Stimulated activated CD4-positive, alpha-beta T cell treated with anti-CD3 and anti-CD28 coated beads, Interleukin-2, amount 100 ng/mL, for 48 hours (primary cell): Measurements from ENCODE around the gene C5AR2.
"Not testable (repeated sequence)": the region's sequence is repeated elsewhere in the genome, so short reads cannot be mapped to it uniquely, and the experiment has no call there.

Experiments
- DNase-seq, 2 donors: peaks; one replicate each; pipeline ENCODE4 v3.0.0-alpha.2; 2020

Gene C5AR2

DNA sequence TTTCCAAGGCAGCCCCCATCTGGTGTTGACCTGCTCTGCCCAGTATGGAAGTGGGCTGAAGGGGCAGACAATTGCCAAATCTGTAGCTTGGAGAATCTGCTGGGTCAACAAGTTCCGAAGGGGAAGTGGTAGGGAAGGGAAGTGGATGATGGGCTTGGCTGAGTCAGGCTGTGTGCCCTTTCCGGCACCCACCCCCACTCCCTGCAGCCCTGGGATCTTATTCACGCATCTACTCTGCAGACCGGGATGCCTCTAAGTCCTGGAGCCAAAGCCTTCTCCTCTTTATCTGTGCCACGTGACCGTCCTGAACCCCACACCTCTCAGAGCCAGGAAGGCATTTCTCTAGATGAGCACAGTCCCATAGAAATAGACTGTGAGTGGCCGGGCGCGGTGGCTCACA is 7.5 kb upstream of the C5AR2 start:
- DNase-seq, result no peak

DNA sequence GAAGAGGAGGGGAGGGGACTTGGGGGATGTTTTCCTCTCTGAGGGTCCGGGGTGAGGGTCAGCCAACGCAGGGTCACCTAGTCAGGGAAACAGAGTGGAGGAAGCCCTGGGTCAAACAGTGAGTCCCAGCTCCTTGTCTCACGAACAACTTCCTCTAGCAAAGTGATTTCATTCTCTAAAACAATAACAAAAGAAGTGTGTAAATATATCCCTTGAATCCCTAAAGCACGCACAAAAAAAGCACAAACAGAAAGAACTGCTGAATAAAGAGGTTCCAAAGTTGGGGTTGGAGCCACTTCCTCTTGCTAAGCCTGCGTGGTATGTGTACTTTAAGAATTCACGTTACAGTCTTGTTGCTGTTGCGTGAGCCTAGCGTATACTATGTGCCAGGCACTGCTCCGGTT is 1.5 kb upstream of the C5AR2 start:
- no peak for DNase-seq

DNA sequence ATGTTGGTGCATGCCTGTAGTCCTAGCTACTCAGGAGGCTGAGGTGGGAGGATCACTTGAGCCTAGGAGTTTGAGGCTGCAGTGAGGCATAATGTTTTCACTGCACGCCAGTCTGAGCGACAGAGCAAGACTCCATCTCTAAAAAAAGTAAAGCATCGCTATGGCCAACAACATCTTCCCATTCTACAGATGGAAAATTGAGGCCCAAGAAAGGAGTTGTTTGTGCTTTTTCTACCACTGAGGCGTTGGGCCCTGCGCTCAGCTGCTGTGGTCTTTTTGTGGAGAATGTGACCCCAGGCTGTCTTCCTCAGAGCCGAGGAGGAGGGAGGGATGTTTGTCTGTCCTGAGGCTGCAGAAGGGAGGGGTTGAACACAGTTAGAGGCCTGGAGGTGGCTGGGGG is 485 bp upstream of the C5AR2 start:
- no peak for DNase-seq

DNA sequence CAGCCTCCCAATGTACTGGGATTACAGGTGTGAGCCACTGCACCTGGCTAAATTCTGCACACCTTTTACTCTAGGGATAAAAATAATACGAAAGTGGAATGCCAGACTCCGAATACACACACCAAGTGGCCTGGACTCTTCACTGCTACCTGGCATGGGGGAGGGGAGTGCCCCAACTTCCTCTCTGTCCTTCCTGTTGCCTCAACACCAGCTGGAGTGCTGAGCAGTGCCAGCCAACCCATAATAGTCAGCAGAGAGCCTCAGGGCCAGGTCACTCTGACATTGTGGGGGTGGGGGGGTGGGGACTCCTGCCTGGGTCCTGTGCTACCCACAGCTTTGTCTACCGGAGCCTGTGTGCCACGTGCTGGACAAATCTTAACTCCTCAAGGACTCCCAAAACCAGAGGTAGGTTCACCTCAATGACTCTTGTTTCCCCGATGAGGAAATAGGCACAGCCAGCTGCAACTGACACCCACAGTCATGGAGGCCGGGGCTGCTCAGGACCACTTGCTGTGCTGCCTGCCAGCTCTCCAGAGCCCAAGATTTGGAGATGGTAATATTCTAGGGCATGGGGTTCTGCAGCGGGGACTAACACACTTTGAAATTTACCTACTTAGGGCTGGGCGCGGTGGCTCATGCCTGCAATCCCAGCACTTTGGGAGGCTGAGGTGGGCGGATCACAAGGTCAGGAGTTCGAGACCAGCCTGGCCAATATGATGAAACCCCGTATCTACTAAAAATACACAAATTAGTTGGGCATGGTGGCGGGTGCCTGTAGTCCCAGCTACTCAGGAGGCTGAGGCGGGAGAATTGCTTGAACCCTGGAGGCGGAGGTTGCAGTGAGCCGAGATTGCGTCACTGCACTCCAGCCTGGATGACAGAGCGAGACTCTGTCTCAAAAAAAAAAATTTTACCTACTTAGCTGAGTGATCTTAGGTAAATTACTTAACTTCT is 5.1 kb downstream of the C5AR2 start:
- not testable (repeated sequence) for DNase-seq

DNA sequence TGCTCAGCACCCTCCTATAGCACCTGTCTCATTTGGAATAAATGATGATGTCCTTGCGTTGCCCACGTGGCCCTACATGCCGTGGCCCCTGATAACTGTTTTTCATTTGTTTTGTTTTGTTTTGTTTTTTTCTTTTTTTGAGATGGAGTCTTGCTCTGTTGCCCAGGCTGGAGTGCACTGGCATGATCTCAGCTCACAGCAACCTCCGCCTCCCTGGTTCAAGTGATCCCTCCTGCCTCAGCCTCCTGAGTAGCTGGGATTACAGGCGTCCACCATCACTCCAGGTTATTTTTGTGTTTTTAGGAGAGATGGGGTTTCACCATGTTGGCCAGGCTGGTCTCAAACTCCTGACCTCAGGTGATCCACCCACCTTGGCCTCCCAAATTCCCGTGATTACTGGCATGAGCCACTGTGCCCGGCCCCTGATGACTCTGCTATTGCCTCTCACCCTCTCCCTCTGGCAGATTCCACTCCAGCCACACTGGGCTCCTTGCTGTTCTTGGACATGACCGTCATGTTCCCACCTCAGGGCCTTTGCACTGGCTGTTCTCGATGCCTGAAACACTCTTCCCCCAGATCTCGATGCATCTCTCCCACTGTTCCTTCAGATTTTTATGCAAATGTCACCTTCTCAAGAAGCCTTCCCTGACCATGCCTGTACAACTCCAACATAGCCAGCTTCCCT is 7.4 kb downstream of the C5AR2 start:
- no peak for DNase-seq

DNA sequence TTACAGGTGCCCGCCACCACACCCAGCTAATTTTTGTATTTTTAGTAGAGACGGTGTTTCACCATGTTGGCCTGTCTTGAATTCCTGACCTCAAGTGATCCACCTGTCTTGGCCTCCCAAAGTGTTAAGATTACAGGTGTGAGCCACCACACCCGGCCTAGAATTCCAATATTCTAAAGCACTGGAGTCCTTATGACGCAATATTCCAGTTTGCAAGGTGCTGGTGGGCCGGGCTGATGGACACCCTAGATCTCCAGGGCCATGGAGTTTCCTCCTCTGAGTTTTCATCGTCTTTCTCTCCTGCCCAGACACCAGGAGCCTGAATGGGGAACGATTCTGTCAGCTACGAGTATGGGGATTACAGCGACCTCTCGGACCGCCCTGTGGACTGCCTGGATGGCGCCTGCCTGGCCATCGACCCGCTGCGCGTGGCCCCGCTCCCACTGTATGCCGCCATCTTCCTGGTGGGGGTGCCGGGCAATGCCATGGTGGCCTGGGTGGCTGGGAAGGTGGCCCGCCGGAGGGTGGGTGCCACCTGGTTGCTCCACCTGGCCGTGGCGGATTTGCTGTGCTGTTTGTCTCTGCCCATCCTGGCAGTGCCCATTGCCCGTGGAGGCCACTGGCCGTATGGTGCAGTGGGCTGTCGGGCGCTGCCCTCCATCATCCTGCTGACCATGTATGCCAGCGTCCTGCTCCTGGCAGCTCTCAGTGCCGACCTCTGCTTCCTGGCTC is 8.7 kb downstream of the C5AR2 start:
- DNase-seq, result no peak

DNA sequence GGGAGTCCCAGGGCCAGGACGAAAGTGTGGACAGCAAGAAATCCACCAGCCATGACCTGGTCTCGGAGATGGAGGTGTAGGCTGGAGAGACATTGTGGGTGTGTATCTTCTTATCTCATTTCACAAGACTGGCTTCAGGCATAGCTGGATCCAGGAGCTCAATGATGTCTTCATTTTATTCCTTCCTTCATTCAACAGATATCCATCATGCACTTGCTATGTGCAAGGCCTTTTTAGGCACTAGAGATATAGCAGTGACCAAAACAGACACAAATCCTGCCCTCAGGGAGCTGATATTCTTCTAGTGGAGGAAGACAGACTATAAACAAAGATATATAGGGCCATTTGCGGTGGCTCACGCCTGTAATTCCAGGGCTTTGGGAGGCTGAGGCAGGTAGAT is 9.8 kb downstream of the C5AR2 start:
- no peak for DNase-seq

DNA sequence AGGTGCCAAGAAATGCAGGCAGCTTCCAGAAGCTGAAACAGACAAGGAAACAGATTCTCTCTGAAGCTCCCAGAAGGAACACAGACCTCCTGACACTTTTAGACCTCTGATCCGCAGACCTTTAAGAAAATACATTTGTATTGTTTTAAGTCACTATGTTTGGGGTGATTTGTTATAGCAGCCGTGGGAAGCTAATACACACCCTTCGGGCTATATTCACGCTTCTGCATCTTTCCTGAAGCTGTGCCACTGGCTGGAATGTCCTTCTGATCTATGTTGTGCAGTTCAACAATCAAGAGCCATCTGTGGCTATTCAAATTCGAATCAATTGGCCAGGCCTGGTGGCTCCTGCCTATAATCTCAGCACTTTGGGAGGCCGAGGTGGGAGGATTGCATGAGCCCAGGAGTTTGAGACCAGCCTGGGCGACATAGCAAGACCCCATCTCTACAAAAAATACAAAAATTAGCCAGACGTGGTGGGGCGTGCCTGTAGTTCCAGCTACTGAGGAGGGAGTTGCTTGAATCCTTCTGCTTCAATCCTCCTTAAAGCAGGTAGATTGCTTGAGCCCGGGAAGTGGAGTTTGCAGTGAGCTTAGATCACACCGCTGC is 11.3 kb downstream of the C5AR2 start:
- no peak for DNase-seq

DNA sequence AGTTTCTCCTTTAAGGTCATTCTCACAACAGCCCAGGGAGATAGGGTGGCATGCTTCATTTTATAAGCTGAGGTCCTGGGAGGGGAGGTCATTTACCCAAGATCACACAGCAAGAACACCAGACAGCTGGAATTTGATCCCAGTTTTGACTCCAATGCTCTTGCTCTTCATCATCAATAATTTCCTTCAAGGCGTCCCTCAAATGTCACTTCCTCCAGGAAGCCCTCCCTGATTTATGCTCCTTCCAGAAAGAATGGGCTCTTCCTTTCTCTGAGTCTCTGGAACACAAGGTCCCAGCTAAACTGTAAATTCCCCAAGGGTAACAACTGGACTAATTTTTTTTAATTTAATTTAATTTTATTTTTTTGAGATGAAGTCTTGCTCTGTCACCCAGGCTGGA is 12.4 kb downstream of the C5AR2 start:
- DNase-seq, result no peak

DNA sequence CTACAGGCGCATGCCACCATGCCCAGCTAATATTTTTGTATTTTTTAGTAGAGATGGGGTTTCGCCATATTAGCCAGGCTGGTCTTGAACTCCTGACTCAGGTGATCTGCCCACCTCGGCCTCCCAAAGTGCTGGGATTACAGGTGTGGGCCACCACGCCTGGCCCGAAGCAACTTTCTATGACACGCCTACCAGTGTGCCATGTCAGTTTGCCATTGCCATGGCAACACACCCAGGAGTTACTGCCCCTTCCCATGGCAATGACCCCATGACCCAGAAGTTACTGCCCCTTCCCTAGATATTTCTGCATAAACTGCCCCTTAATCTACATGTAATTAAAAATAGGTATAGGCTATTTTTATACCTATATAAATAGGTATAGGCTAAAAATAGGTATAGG is 14.0 kb downstream of the C5AR2 start:
- DNase-seq, result not testable (repeated sequence)

DNA sequence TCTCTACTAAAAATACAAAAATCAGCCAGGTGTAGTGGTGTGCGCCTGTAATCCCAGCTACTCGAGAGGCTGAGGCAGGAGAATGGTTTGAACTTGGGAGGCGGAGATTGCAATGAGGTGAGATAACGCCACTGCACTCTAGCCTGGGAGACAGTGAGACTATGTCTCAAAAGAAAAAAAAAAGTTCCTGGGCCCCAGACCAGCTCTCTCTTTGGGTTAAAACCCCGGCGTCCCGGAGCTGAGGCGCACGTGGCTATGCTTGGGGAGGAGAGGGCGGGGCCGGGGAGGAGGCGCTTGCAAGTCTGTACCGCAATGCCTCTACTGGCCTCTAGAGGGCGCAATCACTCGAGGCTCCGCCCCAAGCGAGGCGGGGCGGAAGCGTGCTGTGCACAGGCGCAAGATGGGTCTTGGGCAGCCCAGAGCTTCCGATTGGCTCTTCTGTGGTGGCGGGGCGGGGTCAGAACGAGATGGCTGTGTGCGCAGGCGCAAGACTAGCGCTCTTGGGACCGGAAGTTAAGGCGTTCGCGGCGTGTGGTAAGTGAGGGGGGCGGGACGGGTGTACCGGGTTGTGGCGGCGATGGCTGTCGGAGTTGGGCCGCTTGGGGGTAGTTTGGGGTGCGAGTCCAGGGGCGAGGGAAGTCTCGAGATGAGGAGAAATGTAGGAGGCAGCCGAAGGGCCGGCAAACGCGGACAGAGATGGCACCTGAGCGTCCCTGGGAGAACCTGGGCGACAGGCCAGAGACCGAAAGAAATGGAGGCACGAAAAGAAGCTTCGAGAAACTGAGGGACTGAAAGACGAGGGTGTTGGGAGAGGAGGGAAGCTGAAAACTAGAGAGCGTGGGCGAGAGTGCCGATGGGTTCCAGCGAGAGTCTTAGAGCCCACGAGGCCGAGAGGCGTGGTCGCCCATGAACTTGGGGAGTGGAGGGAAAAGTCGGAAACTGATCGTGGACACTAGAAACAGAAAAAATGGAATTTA is 17.1 kb downstream of the C5AR2 start, which contains the start of gene DHX34:
TSS of gene DHX34 (plus strand) at position 497 of the 977 bp plus-strand sequence. CDS start 3,716 bp downstream, outside the sequence.
- peak; percentile 99 for DNase-seq

DNA sequence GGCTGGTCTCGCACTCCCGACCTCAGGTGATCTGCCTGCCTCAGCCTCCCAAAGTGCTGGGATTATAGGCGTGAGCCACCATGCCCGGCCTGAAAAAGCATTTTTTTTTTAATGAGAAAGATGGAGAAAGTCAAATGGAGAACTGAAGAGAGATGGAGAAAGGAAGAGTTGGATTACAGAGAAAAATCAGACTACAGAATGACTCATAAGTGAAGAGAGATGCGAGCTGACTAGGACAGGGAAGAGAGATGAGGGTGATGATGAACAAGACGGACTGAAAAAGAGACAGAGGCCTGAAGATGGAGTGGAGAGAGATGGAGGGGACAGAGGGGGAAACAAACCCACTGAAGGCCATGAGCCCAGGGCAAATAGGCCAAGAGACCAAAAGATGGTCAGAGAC is 18.7 kb downstream of the C5AR2 start:
- no peak for DNase-seq

DNA sequence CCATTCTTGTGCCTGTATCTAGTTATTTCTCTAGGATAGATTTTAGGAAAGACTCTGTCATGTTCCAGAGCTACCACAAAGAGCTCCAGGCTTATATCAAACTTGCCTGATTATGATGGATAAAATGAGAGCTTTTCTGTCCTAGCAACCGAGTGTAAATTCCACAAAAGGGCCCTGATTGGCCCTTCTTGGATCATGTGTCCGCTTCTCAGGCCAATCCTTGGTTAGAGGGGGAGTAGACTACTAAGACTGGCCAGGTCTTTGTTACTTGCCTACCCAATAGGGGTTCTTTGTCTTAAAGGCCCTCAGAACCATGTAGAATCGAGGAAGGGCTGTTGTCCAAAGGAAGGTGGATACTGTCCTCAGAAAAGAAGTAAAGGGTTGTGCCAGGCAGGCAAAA is 19.6 kb downstream of the C5AR2 start:
- no peak for DNase-seq

DNA sequence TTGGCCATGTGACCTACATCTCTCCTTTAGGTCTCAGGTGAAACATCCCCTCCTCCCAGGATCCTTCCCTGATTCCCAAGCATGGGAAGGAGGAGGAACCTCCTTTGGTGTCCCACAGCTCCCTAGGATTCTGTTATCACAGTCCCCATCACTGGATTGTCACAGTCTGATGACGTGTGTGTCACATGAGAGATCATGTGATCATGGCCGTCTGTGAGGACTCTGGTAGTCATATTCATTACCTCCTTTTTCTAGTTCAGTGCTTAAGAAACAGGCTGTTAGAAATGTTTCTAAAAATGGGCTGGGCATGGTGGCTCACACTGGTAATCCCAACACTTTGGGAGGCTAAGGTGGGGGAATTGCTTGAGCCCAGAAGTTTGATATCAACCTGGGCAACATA is 20.1 kb downstream of the C5AR2 start:
- no peak for DNase-seq

DNA sequence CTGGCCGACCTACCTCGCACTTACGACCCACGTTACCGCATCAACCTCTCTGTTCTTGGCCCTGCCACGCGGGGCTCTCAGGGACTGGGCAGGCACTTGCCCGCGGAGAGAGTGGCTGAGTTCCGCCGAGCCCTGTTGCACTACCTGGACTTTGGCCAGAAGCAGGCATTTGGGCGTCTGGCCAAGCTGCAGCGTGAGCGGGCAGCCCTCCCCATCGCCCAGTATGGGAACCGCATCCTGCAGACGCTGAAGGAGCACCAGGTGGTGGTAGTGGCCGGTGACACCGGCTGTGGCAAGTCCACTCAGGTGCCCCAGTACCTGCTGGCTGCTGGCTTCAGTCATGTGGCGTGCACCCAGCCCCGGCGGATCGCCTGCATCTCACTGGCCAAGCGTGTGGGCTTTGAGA is 21.3 kb downstream of the C5AR2 start:
- DNase-seq, result no peak

DNA sequence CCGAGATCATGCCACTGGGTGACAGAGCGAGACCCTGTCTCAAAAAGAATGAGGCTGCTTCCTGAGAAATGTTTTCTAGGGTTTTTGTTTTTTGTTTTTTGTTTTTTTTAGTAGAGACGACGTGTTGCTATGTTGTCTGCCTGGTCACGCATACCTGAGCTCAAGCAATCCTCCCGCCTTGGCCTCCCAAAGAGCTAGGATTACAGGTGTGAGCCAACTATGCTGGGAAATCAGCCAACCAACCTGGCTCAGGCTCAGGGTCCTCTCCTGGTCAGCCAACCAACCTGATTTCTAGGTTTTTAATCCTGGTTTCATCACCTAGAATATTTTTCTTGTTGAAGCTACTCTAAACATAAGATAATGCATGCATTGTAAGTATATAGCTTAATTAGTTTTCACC is 24.9 kb downstream of the C5AR2 start:
- DNase-seq, result no peak

DNA sequence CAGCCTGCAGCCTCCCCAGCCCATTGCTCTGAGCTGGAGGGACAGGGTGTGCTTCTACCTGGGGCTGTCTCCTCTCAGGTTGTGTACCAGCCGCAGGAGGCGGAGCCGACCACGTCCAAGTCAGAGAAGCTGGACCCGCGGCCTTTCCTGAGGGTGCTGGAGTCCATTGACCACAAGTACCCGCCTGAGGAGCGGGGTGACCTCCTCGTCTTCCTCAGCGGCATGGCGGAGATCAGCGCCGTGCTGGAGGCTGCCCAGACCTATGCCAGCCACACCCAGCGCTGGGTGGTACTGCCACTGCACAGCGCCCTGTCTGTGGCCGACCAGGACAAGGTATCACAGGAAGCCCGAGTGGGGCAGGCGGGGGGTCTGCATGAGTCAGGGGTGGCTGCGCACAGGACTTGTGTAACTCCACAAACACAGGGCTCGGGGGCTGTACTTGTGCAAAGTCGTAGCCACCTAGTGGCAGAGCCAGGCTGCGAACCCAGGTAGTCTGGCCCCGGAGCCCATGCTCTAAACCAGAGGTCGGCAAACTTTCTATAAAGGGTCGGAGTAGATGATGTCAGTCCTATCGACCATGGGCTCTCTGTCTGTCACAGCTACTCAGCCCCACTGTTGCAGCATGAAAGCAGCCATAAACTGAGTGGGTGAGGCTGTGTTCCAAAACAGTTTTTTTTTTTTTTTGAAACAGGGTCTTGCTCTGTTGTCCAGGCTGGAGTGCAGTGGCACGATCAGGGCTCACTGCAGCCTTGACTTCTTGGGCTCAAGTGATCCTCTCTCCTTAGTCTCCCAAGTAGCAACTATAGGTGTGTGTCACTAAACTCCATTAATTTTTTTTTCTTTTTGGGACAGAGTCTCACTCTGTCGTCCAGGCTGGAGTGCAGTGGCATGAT is 26.1 kb downstream of the C5AR2 start:
- no peak for DNase-seq

DNA sequence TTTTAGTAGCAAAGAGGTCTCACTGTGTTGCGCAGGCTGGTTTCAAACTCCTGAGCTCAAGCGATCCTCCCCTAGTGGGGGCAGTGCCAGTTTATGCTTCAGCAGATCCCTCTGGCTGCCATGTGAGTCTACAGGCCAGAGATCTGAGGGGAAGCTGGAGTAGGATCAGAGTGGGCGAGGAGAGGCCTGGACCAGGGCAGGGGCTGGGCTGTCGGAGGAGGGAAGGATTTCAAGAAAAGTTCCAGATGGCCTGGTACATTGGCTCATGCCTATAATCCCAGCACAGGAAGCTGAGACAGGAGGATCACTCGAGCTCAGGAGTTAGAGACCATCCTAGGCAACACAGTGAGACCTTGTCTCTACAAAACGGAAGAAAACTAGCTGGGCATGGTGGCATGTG is 27.0 kb downstream of the C5AR2 start:
- no peak for DNase-seq

DNA sequence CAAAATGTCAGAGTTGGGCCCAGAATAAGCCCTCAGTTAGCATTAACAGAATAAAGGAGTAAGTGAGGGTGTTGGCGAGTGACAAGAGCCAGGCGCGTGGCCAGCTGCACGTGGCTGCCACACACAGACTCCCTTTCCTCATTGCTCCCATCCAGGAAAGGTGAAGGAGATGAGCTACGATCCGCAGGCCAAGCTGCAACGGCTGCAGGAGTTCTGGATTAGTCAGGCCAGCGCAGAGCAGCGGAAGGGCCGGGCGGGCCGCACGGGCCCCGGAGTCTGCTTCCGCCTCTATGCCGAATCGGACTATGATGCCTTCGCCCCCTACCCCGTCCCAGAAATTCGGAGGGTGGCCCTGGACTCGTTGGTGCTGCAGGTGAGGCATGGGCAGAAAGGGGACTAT is 30.3 kb downstream of the C5AR2 start:
- DNase-seq, result no peak

DNA sequence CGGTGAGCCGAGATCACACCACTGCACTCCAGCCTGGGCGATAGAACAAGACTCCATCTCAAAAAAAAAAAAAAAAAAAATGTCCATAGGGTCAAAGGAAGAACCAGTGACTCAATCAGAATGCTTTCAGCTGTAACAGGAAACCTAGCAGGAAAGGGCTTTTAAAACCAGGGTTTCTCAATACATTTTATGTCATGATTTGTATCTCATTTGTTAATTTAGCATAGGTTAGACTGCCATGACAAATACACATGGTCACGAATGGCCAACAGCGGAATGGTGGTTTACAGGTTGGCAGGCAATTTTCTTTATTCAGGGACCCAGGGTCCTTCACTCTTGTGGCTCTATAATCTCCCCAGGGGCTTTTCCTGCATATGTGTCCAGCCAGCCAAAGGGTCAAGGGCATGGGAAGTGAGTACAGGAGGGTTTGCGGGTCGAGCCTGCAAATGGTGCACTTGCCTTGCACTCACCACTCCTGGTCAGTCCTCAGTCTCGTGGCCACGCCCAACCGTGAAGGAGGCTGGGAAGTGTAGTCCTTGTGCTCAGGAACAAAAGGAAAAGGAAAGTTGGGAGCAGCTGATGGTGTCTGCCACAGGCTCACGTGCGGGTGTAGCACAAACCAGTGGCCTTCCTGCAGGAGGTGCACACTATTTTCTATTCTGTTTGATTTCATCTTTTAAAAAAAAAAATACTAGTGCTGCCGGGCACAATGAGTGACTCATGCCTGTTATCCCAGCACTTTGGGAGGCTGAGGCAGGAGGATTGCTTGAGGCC is 32.0 kb downstream of the C5AR2 start:
- no peak for DNase-seq
